ENCODE results near the gene PAWR.
"Not testable (repeated sequence)": the region's sequence is repeated elsewhere in the genome, so short reads cannot be mapped to it uniquely, and the experiment has no call there.

PAWR gene

GRCh38 chr12:79648881-79649280 is 41.9 kb downstream of the PAWR start:
- no peak for DNase-seq (ENCODE audit: low read depth)
- TF ChIP-seq CTCF (conservative IDR thresholded peaks at IDR 0.05; ENCODE audit: low read depth, low read length): no peak

GRCh38 chr12:79646843-79647242 is 43.9 kb downstream of the PAWR start:
- H3K4me3 ChIP-seq (ENCODE audit: low read length); DNase-seq (ENCODE audit: low read depth): not testable (repeated sequence)

More at GRCh38 chr12:79648881-79649280, 41.9 kb downstream of the PAWR start:
- H3K4me3 ChIP-seq (ENCODE audit: low read length): no peak overlapping the region

DNA sequence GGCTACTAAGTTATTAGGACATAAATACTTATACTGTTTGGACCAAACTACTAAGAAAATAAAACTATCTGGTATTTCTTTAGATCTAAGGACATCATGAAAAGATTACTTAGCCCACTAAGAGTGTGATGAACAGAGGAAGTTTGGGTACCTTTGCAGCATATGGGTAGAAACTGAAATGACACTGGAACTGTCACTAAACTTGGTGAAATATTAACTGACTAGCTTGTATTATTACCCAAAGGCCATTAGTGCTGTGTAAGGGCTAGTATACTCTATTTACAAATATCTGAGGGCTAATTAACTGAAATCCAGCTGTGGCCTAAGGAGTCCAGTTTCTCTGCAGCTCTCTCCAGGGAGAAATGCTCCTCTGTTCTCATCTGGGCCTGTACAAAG is 45.5 kb downstream of the PAWR start:
- no peak for DNase-seq (ENCODE audit: low read depth)
- no peak overlapping the region for H3K4me3 ChIP-seq (ENCODE audit: low read length)
- no peak for TF ChIP-seq CTCF (conservative IDR thresholded peaks at IDR 0.05; ENCODE audit: low read depth, low read length)

- H3K4me3 ChIP-seq (ENCODE audit: low read length): no peak overlapping the region
- no peak for TF ChIP-seq CTCF (conservative IDR thresholded peaks at IDR 0.05; ENCODE audit: low read depth, low read length)
- DNase-seq (ENCODE audit: low read depth): no peak
Measured at GRCh38 chr12:79644274-79645234, 46.2 kb downstream of the PAWR start.

GRCh38 chr12:79643821-79644220 is 46.9 kb downstream of the PAWR start:
- DNase-seq (ENCODE audit: low read depth): no peak
- H3K4me3 ChIP-seq (ENCODE audit: low read length): no peak overlapping the region
- TF ChIP-seq CTCF (conservative IDR thresholded peaks at IDR 0.05; ENCODE audit: low read depth, low read length): no peak

DNA sequence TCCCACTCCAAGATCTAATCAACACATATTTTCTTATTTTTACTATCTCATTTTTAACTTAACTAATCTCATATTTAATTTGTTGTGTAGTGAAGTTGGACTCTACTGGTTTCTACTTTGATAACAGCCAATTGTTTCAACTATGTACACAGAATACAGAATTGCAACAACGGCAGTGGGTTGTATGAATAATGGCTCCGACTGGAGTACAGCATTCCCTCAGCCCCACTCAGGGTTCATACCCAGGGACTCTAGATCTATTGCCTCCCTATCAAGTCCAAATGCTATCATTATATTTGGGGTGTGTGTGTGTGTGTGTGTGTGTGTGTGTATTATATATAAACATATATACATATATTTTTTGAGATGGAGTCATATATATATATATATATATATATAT is 52.3 kb downstream of the PAWR start:
- no peak for TF ChIP-seq CTCF (conservative IDR thresholded peaks at IDR 0.05; ENCODE audit: low read depth, low read length)
- no peak overlapping the region for H3K4me3 ChIP-seq (ENCODE audit: low read length)
- DNase-seq (ENCODE audit: low read depth): no peak

DNA sequence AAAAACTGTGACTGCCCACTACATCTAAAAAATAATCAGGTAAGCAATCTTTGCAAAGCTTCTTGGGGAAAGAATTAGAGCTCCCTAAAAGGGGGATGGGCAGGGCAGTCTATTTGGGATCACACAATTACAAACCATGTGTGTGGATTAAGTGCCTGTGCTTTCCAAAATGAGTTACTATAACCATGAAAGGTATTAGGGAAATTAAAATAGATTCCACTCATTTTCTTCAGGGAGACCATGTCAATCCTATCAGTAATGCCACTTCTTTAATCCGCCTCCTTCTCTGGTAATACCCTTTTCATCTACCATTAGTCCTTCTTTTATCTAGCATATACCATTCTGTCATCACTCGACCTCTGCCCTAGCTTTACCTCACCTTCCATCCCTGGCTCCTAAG is 53.7 kb downstream of the PAWR start:
- no peak for DNase-seq (ENCODE audit: low read depth)
- H3K4me3 ChIP-seq (ENCODE audit: low read length): no peak overlapping the region
- TF ChIP-seq CTCF (conservative IDR thresholded peaks at IDR 0.05; ENCODE audit: low read depth, low read length): no peak
